Stomach (tissue), 4 donors: ENCODE results near the gene ZC3H10.

ENCODE experiments used
- EP300 ChIP-seq: sonication (generic); formaldehyde crosslinking; IDR thresholded peaks from one replicate; pipeline ENCODE4 v1.6.1; 2017; ENCODE audit warnings: antibody characterized with exemption
- POLR2A ChIP-seq, 4 donors: fragments of 450-650 bp; IDR thresholded peaks; one replicate each; pipeline ENCODE4 v1.6.1; 2016; ENCODE audit warnings: antibody characterized with exemption in 4 of 4, control low read depth in 2 of 4, mild to moderate bottlenecking in 1 of 4, moderate library complexity in 1 of 4
- TF ChIP-seq, protein P1 (sequence below), 7 experiments: fragments of 450-650 bp in 4 of 7; fragments of 200-600 bp in 3 of 7; sonication (generic) in 3 of 7; IDR thresholded peaks; one replicate each; pipeline ENCODE4 v1.5.1; 2016 to 2019; ENCODE audit warnings: antibody characterized with exemption in 7 of 7, control low read depth in 2 of 7, mild to moderate bottlenecking in 1 of 7

DNA sequence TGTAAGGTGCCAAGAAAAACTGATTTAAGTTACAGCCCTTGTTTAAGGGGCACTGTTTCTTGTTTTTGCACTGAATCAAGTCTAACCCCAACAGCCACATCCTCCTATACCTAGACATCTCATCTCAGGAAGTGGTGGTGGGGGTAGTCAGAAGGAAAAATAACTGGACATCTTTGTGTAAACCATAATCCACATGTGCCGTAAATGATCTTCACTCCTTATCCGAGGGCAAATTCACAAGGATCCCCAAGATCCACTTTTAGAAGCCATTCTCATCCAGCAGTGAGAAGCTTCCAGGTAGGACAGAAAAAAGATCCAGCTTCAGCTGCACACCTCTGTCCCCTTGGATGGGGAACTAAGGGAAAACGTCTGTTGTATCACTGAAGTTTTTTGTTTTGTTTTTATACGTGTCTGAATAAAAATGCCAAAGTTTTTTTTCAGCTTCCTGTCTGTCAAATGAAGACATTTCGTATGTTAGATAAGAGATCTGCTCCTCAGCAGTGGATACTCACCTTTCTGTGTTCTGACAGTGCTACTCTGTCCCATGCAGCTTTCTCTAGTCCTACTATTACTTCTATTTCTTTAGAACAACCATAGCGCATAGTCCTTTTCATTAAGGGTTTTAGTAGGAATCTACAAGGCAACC, 14.9 kb upstream of the ZC3H10 start:
- TF ChIP-seq, protein P1, sequence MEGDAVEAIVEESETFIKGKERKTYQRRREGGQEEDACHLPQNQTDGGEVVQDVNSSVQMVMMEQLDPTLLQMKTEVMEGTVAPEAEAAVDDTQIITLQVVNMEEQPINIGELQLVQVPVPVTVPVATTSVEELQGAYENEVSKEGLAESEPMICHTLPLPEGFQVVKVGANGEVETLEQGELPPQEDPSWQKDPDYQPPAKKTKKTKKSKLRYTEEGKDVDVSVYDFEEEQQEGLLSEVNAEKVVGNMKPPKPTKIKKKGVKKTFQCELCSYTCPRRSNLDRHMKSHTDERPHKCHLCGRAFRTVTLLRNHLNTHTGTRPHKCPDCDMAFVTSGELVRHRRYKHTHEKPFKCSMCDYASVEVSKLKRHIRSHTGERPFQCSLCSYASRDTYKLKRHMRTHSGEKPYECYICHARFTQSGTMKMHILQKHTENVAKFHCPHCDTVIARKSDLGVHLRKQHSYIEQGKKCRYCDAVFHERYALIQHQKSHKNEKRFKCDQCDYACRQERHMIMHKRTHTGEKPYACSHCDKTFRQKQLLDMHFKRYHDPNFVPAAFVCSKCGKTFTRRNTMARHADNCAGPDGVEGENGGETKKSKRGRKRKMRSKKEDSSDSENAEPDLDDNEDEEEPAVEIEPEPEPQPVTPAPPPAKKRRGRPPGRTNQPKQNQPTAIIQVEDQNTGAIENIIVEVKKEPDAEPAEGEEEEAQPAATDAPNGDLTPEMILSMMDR (IDR thresholded peaks at IDR 0.05): no peak
- TF ChIP-seq EP300 (no peak), POLR2A (IDR thresholded peaks at IDR 0.05) (no peak)
